Heart right ventricle (tissue), 16 donors: ENCODE measurements around the gene ABLIM2. TPM values are rescaled to one million over a fixed set of nuclear protein-coding genes. Genes with fewer than 3 reads are reported as not detected.

Experiments used
- ATAC-seq, 8 donors: fragments of 200-7000 bp; cut with Tn5 transposase; one replicate each; pipeline ENCODE4 v1.9.1; 2020; ENCODE audit warnings: mild to moderate bottlenecking in 8 of 8, moderate library complexity in 8 of 8, moderate number of reproducible peaks in 1 of 8
- DNase-seq, 2 donors: peaks; one replicate each; pipeline ENCODE4 v3.0.0-alpha.2; 2020
- H3K27ac ChIP-seq, 10 donors: fragments of 200-600 bp; sonication (generic) in 2 of 10; one replicate each; pipeline versions ENCODE4 v1.5.0 to v1.8.0; 2020 to 2022; ENCODE audit warnings: mild to moderate bottlenecking in 3 of 10
- H3K27me3 ChIP-seq, 7 donors: fragments of 200-600 bp; one replicate each; pipeline ENCODE4 v1.8.0; 2021 to 2022; ENCODE audit warnings: mild to moderate bottlenecking in 2 of 7
- H3K36me3 ChIP-seq, 9 donors: fragments of 200-600 bp; sonication (generic) in 1 of 9; one replicate each; pipeline versions ENCODE4 v1.5.0 to v1.8.0; 2020 to 2022; ENCODE audit warnings: mild to moderate bottlenecking in 2 of 9
- H3K4me1 ChIP-seq, 9 donors: fragments of 200-600 bp; sonication (generic) in 1 of 9; one replicate each; pipeline versions ENCODE4 v1.5.0 to v1.8.0; 2020 to 2022; ENCODE audit warnings: mild to moderate bottlenecking in 4 of 9
- H3K4me3 ChIP-seq, 10 donors: fragments of 200-600 bp; sonication (generic) in 2 of 10; one replicate each; pipeline versions ENCODE4 v1.5.0 to v1.8.0; 2020 to 2022; ENCODE audit warnings: mild to moderate bottlenecking in 7 of 10, moderate library complexity in 2 of 10
- H3K9me3 ChIP-seq, 11 donors: fragments of 200-600 bp in 10 of 11; sonication (generic) in 2 of 11; one replicate each; pipeline versions ENCODE4 v1.5.0 to v1.8.0; 2013 to 2022; ENCODE audit warnings: mild to moderate bottlenecking in 2 of 11, control low read depth in 1 of 11, moderate library complexity in 1 of 11
- CTCF ChIP-seq, 9 donors: fragments of 200-600 bp; sonication (generic) in 2 of 9; IDR thresholded peaks; one replicate each; pipeline versions ENCODE4 v1.5.0 to v1.8.0; 2021 to 2022; ENCODE audit warnings: antibody characterized with exemption in 9 of 9, mild to moderate bottlenecking in 5 of 9, moderate library complexity in 1 of 9
- WGBS, 2 donors: extraction: QIAGEN DNeasy Blood & Tissue Kit; methylation state at CpG; one replicate each; pipeline ENCODE4 v1.1.7; 2013; ENCODE audit warnings: inconsistent platforms in 1 of 2; 5-methylcytosine and 5-hydroxymethylcytosine counted together
- intact Hi-C, 10 donors: fragments of 100-400 bp; cut with DNase I; formaldehyde crosslinking; loops; one replicate each; pipeline versions ENCODE4 v1.11.1 to v1.14.2; 2022
- polyA plus RNA-seq, 2 donors: library from polyadenylated mRNA; stranded (reverse); fragments of 200-250 nt; gene quantifications; one replicate each; pipeline ENCODE4 v1.2.3, GENCODE V29; 2013
- total RNA-seq, 10 donors: library from RNA; stranded (reverse); fragmentation: NEBNext Ultra II Directional in 3 of 10; extraction: Animal tissue kit (Norgen Biotek cat#: 25700) in 3 of 10; gene quantifications; one replicate each; pipeline versions ENCODE4 v1.2.1 to v1.2.4, GENCODE V29; 2021 to 2023
- donor health status: Arrhythmogenic right ventricular cardiomyopathy.
- donor health status: ischemic (EF 13 %, LVEDD 7.1; RV severe dilation, severe dysfunction).
- donor health status: healthy with polysubstance abuse.
- donor health status: DM: no; HTN: yes; CAD: no.
- donor health status: DM: no; HTN: no; CAD: no.
- donor health status: ischemic (EF 25% LVEDD 6.9; RV normal size, moderate dysfunction).
- donor health status: ischemic (EF 25% LVEDD 5.7; RV mildly dilated, moderate dysfunction).
- donor health status: healthy.
- donor health status: DM: yes; HTN: yes; CAD: no.
- donor health status: Ischemic cardiomyopathy.
- donor health status: ischemic (EF 35%, LVEDD 5.7; RV mildly dilated, moderate dysfunction).
- donor health status: nonischemic (EF 11% LVEDD 7.7; RV severe dilation, severe dysfunction).
- donor health status: DM: yes; HTN: yes; CAD: no.
- donor health status: PGD.
- donor health status: ischemic (EF 29% LVEDD 5.4; RV normal size, mild dysfunction).
- donor health status: nonischemic (EF 23%, LVEDD 6.1; RV moderate dilation, normal function).

ABLIM2 gene
- total and polyA plus RNA-seq, 12 donors: 7.2 to 27.8 (median 17.6) TPM

GRCh38 chr4:8130346-8131066 is 28.1 kb downstream of the ABLIM2 start:
- no peak overlapping the region for H3K4me3 ChIP-seq
- WGBS, 2 donors: 81 to 85% methylated on average over 18 of the region's 18 CpGs
- H3K4me1 ChIP-seq: peaks cover 0 to 13% (median 0%) of the 10 kb centered on the region in 9 donors
- H3K9me3 ChIP-seq: no peaks in the 10 kb centered on the region
- intact Hi-C loops: no loop called here
- ATAC-seq: no peak
- no peak for TF ChIP-seq CTCF (IDR thresholded peaks at IDR 0.05)
- H3K27me3 ChIP-seq: peaks cover 0 to 5% (median 0%) of the 10 kb centered on the region in 7 donors
- DNase-seq: peak in 1 of 2 donors; percentile 7
- H3K36me3 ChIP-seq: no peaks in the 10 kb centered on the region
- H3K27ac ChIP-seq: no peak overlapping the region

- TF ChIP-seq CTCF (IDR thresholded peaks at IDR 0.05): no peak
- Histone ChIP-seq H3K4me3 (no peak overlapping the region), H3K36me3 (no peaks in the 10 kb centered on the region), H3K4me1 (peaks cover 0 to 7% (median 0%) of the 10 kb centered on the region in 9 donors), H3K27ac (no peak overlapping the region), H3K9me3 (no peaks in the 10 kb centered on the region), H3K27me3 (peaks cover 0 to 5% (median 0%) of the 10 kb centered on the region in 7 donors)
- DNase-seq (peak in 1 of 2 donors; percentile 6), ATAC-seq (no peak)
- 91% methylated on average over 6 of the region's 6 CpGs for WGBS, 2 donors
- intact Hi-C loops: loop anchor here in 1 of 10 donors (10.0 kb wide), 1 partner anchor 75 kb away; no protein-coding TSS in a partner anchor
These were observed 28.8 kb downstream of the ABLIM2 start for GRCh38 chr4:8129785-8130184.

GRCh38 chr4:8129136-8129535 is 29.5 kb downstream of the ABLIM2 start:
- Histone ChIP-seq H3K27ac (no peak overlapping the region), H3K36me3 (no peaks in the 10 kb centered on the region), H3K4me1 (peaks cover 0 to under 1% (median 0%) of the 10 kb centered on the region in 9 donors), H3K27me3 (peaks cover 0 to 2% (median 0%) of the 10 kb centered on the region in 7 donors), H3K4me3 (no peak overlapping the region), H3K9me3 (no peaks in the 10 kb centered on the region)
- ATAC-seq (no peak), DNase-seq (no peak)
- WGBS, 2 donors: 89 to 91% methylated on average over 11 of the region's 11 CpGs
- intact Hi-C loops: loop anchor here in 1 of 10 donors (10.0 kb wide), 1 partner anchor 74 kb away; no protein-coding TSS in a partner anchor
- no peak for TF ChIP-seq CTCF (IDR thresholded peaks at IDR 0.05)

GRCh38 chr4:8128100-8128856 is 30.3 kb downstream of the ABLIM2 start:
- H3K27ac ChIP-seq: no peak overlapping the region
- 83 to 86% methylated on average over 19 of the region's 19 CpGs for WGBS, 2 donors
- intact Hi-C loops: loop anchor here in 1 of 10 donors (10.0 kb wide), 1 partner anchor 73 kb away; no protein-coding TSS in a partner anchor
- DNase-seq (peak in 1 of 2 donors; percentile 3), ATAC-seq (no peak)
- no peak overlapping the region for H3K4me3 ChIP-seq
- H3K9me3 ChIP-seq: no peaks in the 10 kb centered on the region
- TF ChIP-seq CTCF (IDR thresholded peaks at IDR 0.05): no peak
- peaks cover 2 to 8% (median 6%) of the 10 kb centered on the region in 9 donors for H3K4me1 ChIP-seq
- H3K27me3 ChIP-seq: no peaks in the 10 kb centered on the region
- H3K36me3 ChIP-seq: no peaks in the 10 kb centered on the region
